GM21619 (cell line): ENCODE results near the gene TUBB3.
"Not testable (repeated sequence)": the region's sequence is repeated elsewhere in the genome, so short reads cannot be mapped to it uniquely, and the experiment has no call there.

Experiments used
- ATAC-seq: cut with Tn5 transposase; IDR thresholded peaks from one replicate; pipeline ENCODE4 v1.9.1; 2021; ENCODE audit not compliant: unreplicated experiment

The TUBB3 gene

GRCh38 chr16:89962754-89963498 is 39.8 kb downstream of the TUBB3 start:
- no peak for ATAC-seq

DNA sequence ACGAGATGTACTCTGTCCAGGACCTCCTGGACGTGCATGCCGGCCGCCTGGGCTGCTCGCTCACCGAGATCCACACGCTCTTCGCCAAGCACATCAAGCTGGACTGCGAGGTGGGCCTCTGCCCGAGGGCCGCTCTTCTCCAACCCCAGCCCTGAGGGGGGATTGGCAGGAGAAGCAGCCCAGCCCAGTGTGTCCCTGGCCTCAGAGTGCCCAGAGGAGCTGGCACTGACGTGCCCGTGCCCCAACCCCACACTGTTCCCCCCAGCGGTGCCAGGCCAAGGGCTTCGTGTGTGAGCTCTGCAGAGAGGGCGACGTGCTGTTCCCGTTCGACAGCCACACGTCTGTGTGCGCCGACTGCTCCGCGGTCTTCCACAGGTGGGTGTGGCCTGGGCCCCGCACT is 41.1 kb downstream of the TUBB3 start:
- no peak for ATAC-seq

DNA sequence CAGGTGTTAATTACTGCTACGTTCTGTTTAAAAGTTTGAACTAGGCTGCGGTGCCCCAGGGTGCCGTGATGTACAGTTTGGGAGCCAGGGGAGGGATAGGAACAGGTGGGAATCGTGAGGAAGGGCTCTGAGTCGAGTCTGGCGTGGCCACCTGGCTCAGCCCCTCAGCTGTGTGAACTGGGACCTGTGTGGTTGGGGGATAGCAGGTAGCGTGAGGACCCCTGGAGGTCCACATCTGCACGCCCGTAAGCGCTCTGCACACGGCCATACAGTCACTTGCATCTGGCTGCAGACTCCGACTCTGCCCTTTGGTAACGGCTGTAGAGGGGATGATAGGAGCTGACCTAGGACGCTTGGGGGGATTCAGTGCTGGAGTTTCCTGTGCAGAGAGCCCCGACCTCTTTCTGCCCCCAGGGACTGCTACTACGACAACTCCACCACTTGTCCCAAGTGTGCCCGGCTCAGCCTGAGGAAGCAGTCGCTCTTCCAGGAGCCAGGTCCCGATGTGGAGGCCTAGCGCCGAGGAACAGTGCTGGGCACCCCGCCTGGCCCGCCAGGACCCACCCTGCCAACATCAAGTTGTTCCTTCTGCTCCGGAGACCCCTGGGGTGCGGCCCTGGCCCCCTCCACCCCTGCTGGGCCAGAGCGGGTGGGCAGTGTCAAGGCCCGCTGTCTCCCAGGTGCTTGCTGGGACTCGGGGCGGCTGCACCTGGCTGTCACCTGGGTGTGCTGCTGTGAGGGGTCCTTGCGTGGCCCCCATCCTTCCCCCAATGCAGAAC is 42.5 kb downstream of the TUBB3 start:
- no peak for ATAC-seq

- ATAC-seq = no peak
These were observed 43.6 kb downstream of the TUBB3 start for GRCh38 chr16:89966756-89967155.

DNA sequence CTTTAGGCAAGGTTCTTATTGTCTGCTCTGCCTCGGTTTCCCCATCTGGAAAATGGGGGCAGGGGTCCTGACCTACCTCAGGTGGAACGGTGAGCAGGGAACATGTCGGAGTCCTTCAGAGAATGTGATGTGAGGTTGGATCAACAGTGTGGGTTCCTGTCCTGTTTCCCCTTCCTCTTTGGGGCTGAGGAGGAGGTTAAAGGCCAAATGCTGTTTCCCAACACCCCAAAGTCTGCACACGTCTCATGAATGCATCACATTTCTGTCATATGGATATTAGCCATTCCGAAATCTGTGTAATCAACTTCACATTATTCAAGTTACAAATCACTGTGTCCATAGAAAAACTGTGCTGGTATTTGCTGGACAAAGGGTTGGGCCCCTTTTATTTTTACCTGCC is 44.3 kb downstream of the TUBB3 start:
- ATAC-seq = not testable (repeated sequence)

DNA sequence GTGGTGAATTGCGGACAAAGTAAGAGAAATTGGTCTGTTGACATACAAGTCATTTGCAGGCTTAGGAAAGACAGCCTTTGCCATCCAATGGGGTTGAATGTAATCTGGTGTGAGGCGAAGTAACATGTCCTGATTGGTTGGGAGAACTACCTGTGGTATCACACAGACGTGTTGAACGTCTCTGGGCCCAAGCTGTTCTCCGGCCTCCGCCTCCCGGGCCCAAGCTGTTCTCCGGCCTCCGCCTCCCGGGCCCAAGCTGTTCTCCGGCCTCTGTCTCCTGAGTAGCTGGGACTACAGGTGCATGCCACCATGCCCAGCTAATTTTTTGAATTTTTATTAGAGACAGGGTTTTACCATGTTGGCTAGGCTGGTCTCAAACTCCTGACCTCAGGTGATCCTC is 44.9 kb downstream of the TUBB3 start:
- not testable (repeated sequence) for ATAC-seq

- no peak for ATAC-seq
These were observed 46.7 kb downstream of the TUBB3 start for GRCh38 chr16:89969741-89970410.

GRCh38 chr16:89971495-89972243 is 48.5 kb downstream of the TUBB3 start:
- no peak for ATAC-seq

- peak; percentile 77 for ATAC-seq
These were observed 49.4 kb downstream of the TUBB3 start for GRCh38 chr16:89972244-89973234.

DNA sequence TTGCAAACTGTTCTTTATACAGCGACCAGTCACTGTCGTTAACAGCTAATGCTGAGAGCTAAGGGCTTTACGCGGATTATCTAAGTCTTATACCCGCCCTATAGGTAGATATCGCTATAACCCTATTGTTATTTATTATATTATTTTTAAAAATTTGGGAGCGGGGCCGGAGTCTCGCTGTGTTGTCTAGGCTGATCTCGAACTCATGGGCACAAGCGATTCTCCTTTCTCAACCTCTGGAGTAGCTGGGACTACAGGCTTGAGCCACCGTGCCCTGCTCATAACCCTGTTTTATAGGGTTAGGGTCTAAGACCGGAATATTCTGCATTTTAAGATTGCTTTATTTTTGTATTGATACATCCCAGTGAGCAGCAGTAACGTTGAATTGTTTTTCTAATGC is 50.1 kb downstream of the TUBB3 start:
- no peak for ATAC-seq

GRCh38 chr16:89973654-89974335 is 50.7 kb downstream of the TUBB3 start:
- no peak for ATAC-seq

- ATAC-seq = no peak
These were observed 51.7 kb downstream of the TUBB3 start for GRCh38 chr16:89974870-89975269.

GRCh38 chr16:89981414-89981813 is 58.3 kb downstream of the TUBB3 start:
- peak; percentile 61 for ATAC-seq

- no peak for ATAC-seq
These were observed 59.2 kb downstream of the TUBB3 start for GRCh38 chr16:89982318-89982717.

DNA sequence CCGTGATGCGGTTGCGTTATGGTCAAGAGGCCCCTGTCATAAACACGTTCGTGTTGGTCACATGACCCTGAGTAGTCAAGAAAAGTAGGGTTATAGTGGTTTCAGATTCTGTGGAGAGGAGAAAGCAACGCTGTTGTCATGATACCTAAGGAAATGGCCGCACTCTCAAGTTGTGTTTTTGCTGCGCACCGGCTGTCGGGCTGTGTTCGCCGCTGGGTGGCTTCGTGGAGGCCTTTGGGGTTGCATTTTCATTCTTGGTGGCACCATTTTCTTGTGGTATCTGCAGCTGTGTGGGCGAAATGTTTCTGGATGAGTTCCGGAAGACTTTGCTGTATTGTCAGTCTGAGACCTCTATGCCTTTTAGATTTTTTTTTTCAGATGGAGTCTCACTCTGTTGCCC is 60.4 kb downstream of the TUBB3 start:
- no peak for ATAC-seq

- no peak for ATAC-seq
These were observed 61.1 kb downstream of the TUBB3 start for GRCh38 chr16:89984216-89984615.

DNA sequence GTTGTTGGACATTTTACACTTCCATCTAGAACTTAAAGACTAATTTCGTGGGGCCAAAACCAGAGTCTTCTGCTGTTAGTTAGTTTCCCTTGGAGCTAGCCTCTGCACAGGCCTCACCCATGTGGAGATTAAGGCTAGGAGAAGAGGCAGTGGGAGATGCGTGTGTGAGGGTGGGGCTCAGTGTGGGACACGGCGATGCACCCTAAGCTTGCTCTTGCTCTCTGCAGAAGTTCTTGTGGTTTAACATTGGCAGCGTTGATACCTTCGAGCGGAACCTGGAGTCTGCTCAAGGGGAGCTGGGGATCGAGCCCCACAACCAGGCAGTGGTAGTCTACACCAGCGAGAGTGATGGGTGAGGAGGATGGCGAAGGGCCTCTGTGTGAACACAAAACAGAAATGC is 62.1 kb downstream of the TUBB3 start:
- no peak for ATAC-seq
